Loucy (cell line): ENCODE results near the gene SMPD4.

ENCODE experiments used
- H2AFZ ChIP-seq: fragments of 200-600 bp; sonication (generic); 2 replicates; pipeline ENCODE4 v1.6.0; 2016; ENCODE audit warnings: antibody characterized with exemption, mild to moderate bottlenecking, low read length, moderate library complexity
- H3F3A ChIP-seq: fragments of 200-600 bp; 2 replicates; pipeline ENCODE4 v1.6.0; 2016; ENCODE audit warnings: antibody characterized with exemption, low read depth, mild to moderate bottlenecking
- H3K27me3 ChIP-seq: fragments of 200-600 bp; sonication (generic); 2 replicates; pipeline ENCODE4 v1.6.1; 2014; ENCODE audit warnings: low read length, mild to moderate bottlenecking; ENCODE audit not compliant: insufficient read depth, poor library complexity, severe bottlenecking
- H3K36me3 ChIP-seq: fragments of 200-600 bp; sonication (generic); 2 replicates; pipeline ENCODE4 v1.6.1; 2016; ENCODE audit warnings: low read length; ENCODE audit not compliant: insufficient read depth
- H3K4me1 ChIP-seq: fragments of 200-600 bp; sonication (generic); 2 replicates; pipeline ENCODE4 v1.5.1; 2014; ENCODE audit warnings: low read length, mild to moderate bottlenecking; ENCODE audit not compliant: insufficient read depth, poor library complexity, severe bottlenecking
- H3K4me2 ChIP-seq: fragments of 200-600 bp; sonication (generic); 2 replicates; pipeline ENCODE4 v1.6.0; 2014; ENCODE audit warnings: antibody characterized with exemption, low read length, low read depth, mild to moderate bottlenecking; ENCODE audit not compliant: poor library complexity, severe bottlenecking
- H3K4me3 ChIP-seq: fragments of 200-600 bp; sonication (generic); 2 replicates; pipeline ENCODE4 v1.5.1; 2014; ENCODE audit warnings: low read length, mild to moderate bottlenecking, mixed read lengths; ENCODE audit not compliant: poor library complexity, severe bottlenecking
- H3K79me2 ChIP-seq: fragments of 200-600 bp; sonication (generic); 2 replicates; pipeline ENCODE4 v1.6.1; 2014; ENCODE audit warnings: low read length; ENCODE audit not compliant: insufficient read depth
- H3K9ac ChIP-seq: fragments of 200-600 bp; sonication (generic); 2 replicates; pipeline ENCODE4 v1.6.0; 2014; ENCODE audit warnings: mild to moderate bottlenecking, low read depth, low read length, moderate library complexity; ENCODE audit not compliant: poor library complexity, severe bottlenecking
- H3K9me2 ChIP-seq: fragments of 200-600 bp; sonication (generic); replicated peaks from 2 replicates; pipeline ENCODE4 v1.6.1; 2016; ENCODE audit warnings: low read depth, low read length, mixed read lengths
- H3K9me3 ChIP-seq: fragments of 200-600 bp; sonication (generic); 2 replicates; pipeline ENCODE4 v1.6.1; 2014; ENCODE audit warnings: mild to moderate bottlenecking, antibody characterized with exemption, low read length, low read depth; ENCODE audit not compliant: insufficient read depth
- H4K20me1 ChIP-seq: fragments of 200-600 bp; sonication (generic); 2 replicates; pipeline ENCODE4 v1.6.0; 2014; ENCODE audit warnings: antibody characterized with exemption, low read length, mild to moderate bottlenecking; ENCODE audit not compliant: insufficient read depth, poor library complexity, severe bottlenecking
- EZH2phosphoT487 ChIP-seq: fragments of 200-600 bp; IDR thresholded peaks from 2 replicates; pipeline ENCODE4 v1.6.1; 2018; ENCODE audit warnings: antibody characterized with exemption, mild to moderate bottlenecking, moderate library complexity, borderline replicate concordance
- TF ChIP-seq, protein P1 (sequence below): fragments of 200-600 bp; sonication (generic); conservative IDR thresholded peaks from 2 replicates; pipeline ENCODE4 v1.5.1; 2014; ENCODE audit warnings: mild to moderate bottlenecking, antibody characterized with exemption, low read length

SMPD4 gene

DNA sequence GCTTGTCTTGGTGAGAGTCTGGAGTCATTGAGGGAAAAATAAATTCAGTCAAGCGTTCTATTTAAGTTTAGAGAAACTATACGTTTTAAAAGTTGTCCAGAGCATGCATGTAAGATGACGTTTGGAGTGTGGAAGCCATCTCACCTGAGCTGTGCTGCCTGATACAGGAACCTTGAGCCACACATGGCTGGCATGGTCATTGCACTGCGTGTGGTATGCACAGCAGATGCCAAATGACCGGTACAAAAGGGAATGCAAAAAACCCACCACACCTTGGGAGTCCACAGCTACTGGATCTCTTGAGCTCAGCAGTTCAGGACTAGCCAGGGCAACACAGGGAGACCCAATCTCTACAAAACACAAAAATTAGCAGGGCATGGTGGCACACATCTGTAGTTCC, 5.0 kb upstream of the SMPD4 start:
- Histone ChIP-seq H3K9ac (no peak overlapping the region), H3K9me3 (no peaks in the 10 kb centered on the region), H2AFZ (no peak overlapping the region), H3K9me2 (no peaks in the 10 kb centered on the region), H3K4me3 (no peak overlapping the region), H3K4me1 (peaks cover 17% of the 10 kb centered on the region), H3F3A (no peaks in the 10 kb centered on the region), H3K4me2 (peak overlapping the region; percentile 21), H4K20me1 (peaks cover 22% of the 10 kb centered on the region), H3K27me3 (no peaks in the 10 kb centered on the region), H3K36me3 (no peaks in the 10 kb centered on the region), H3K79me2 (peaks cover 43% of the 10 kb centered on the region)
- TF ChIP-seq, protein P1, sequence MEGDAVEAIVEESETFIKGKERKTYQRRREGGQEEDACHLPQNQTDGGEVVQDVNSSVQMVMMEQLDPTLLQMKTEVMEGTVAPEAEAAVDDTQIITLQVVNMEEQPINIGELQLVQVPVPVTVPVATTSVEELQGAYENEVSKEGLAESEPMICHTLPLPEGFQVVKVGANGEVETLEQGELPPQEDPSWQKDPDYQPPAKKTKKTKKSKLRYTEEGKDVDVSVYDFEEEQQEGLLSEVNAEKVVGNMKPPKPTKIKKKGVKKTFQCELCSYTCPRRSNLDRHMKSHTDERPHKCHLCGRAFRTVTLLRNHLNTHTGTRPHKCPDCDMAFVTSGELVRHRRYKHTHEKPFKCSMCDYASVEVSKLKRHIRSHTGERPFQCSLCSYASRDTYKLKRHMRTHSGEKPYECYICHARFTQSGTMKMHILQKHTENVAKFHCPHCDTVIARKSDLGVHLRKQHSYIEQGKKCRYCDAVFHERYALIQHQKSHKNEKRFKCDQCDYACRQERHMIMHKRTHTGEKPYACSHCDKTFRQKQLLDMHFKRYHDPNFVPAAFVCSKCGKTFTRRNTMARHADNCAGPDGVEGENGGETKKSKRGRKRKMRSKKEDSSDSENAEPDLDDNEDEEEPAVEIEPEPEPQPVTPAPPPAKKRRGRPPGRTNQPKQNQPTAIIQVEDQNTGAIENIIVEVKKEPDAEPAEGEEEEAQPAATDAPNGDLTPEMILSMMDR = no peak
- no peak for TF ChIP-seq EZH2phosphoT487

GRCh38 chr2:130185896-130186295, 4.5 kb upstream of the SMPD4 start:
- Histone ChIP-seq H4K20me1 (peaks cover 26% of the 10 kb centered on the region), H3K9me2 (no peaks in the 10 kb centered on the region), H3K9ac (no peak overlapping the region), H3K27me3 (no peaks in the 10 kb centered on the region), H3F3A (no peaks in the 10 kb centered on the region), H3K4me3 (peak overlapping the region; percentile 17), H3K36me3 (no peaks in the 10 kb centered on the region), H3K4me2 (peak overlapping the region; percentile 21), H3K79me2 (peaks cover 48% of the 10 kb centered on the region), H3K4me1 (peaks cover 17% of the 10 kb centered on the region), H3K9me3 (no peaks in the 10 kb centered on the region), H2AFZ (no peak overlapping the region)
- TF ChIP-seq, protein P1 = no peak
- no peak for TF ChIP-seq EZH2phosphoT487

DNA sequence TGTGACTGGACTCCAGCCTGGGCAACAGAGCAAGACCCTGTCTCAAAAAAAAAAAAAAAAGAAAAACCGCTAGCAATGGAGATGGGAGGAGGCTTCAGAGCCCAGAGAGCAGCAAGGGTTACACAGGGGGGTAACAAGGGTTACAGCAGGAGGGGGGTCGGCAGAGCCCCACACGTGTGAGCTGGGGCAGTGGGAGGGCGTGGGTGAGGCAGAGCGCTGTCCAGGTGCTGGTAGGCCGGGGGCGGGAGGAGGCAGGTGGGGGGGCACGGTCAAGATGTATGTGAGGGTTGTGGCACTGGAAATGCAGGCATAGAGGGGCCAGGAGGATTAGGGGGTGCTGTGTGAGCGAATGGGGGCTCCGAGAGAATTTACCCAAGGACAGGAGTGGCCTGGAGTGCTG, 4.0 kb upstream of the SMPD4 start:
- Histone ChIP-seq H3K9ac (no peak overlapping the region), H3K4me3 (peak overlapping the region; percentile 17), H3K9me3 (no peaks in the 10 kb centered on the region), H4K20me1 (peaks cover 31% of the 10 kb centered on the region), H3F3A (no peaks in the 10 kb centered on the region), H2AFZ (no peak overlapping the region), H3K4me2 (peak overlapping the region; percentile 21), H3K36me3 (no peaks in the 10 kb centered on the region), H3K27me3 (no peaks in the 10 kb centered on the region), H3K4me1 (peaks cover 19% of the 10 kb centered on the region), H3K79me2 (peaks cover 52% of the 10 kb centered on the region), H3K9me2 (no peaks in the 10 kb centered on the region)
- TF ChIP-seq, protein P1 = no peak
- no peak for TF ChIP-seq EZH2phosphoT487
